K562 (cell line): ENCODE data around the gene SULT2B1. TPM values are rescaled to one million over a fixed set of nuclear protein-coding genes. Genes with fewer than 3 reads are reported as not detected.

ENCODE experiments used
- BCOR ChIP-seq: fragments of 450-650 bp; IDR thresholded peaks from 2 replicates; pipeline ENCODE4 v1.6.1; 2016
- CHD1 ChIP-seq: fragments of 200-600 bp; sonication (generic); IDR thresholded peaks from one replicate; pipeline ENCODE4 v1.6.1; 2012; ENCODE audit warnings: mild to moderate bottlenecking, moderate library complexity, low read length, inconsistent platforms
- CREB3L1 ChIP-seq: fragments of 450-650 bp; IDR thresholded peaks from 2 replicates; pipeline ENCODE4 v1.6.1; 2014; ENCODE audit warnings: low read depth, mild to moderate bottlenecking, moderate library complexity, borderline replicate concordance
- FOXK2 ChIP-seq, 2 experiments: fragments of 450-650 bp; IDR thresholded peaks in 1 of 2; conservative IDR thresholded peaks in 1 of 2; 2 replicates each; pipeline ENCODE4 v1.6.1; 2016; ENCODE audit warnings: low read depth in 2 of 2, mild to moderate bottlenecking in 1 of 2
- HCFC1 ChIP-seq: IDR thresholded peaks from 2 replicates; pipeline ENCODE4 v1.6.1; 2012; ENCODE audit warnings: low read depth, low read length, improper control_type of control experiment
- KDM1A ChIP-seq, 2 experiments: fragments of 450-650 bp; IDR thresholded peaks; 2 replicates each; pipeline ENCODE4 v1.6.1; 2016; ENCODE audit warnings: mild to moderate bottlenecking in 2 of 2
- NCOA1 ChIP-seq: fragments of 450-650 bp; IDR thresholded peaks from 2 replicates; pipeline ENCODE4 v1.6.1; 2016; ENCODE audit warnings: low read depth
- NR2C2 ChIP-seq, 2 experiments: fragments of 200-800 bp in 1 of 2; sonication (Bioruptor generic) in 1 of 2; sonication (generic) in 1 of 2; formaldehyde crosslinking in 1 of 2; IDR thresholded peaks; 2 replicates each; pipeline versions ENCODE4 v1.6.1 to v1.8.0; 2016 to 2022; ENCODE audit warnings: mild to moderate bottlenecking in 1 of 2, missing compliant biosample characterization in 1 of 2, missing genetic modification characterization in 1 of 2, missing genetic modification reagents in 1 of 2
- POLR2A ChIP-seq: fragments of 450-650 bp; conservative IDR thresholded peaks from 2 replicates; pipeline ENCODE4 v1.6.1; 2016
- POLR2AphosphoS5 ChIP-seq: IDR thresholded peaks from 2 replicates; pipeline ENCODE4 v1.6.1; 2011; ENCODE audit warnings: mild to moderate bottlenecking, low read depth, low read length, moderate library complexity; ENCODE audit not compliant: control insufficient read depth, insufficient read depth
- SMAD4 ChIP-seq: fragments of 250-450 bp; sonication (Bioruptor Pico); conservative IDR thresholded peaks from 2 replicates; pipeline ENCODE4 v1.8.0; 2021; ENCODE audit warnings: inconsistent platforms, mild to moderate bottlenecking, moderate library complexity
- SMARCA4 ChIP-seq: fragments of 450-650 bp; IDR thresholded peaks from 2 replicates; pipeline ENCODE4 v1.6.1; 2016
- SMARCE1 ChIP-seq: fragments of 450-650 bp; IDR thresholded peaks from 2 replicates; pipeline ENCODE4 v1.7.1; 2016; ENCODE audit warnings: mild to moderate bottlenecking
- SNIP1 ChIP-seq: fragments of 450-650 bp; IDR thresholded peaks from 2 replicates; pipeline ENCODE4 v1.7.1; 2017; ENCODE audit warnings: low read depth, mild to moderate bottlenecking
- TEAD1 ChIP-seq, 2 experiments: fragments of 450-650 bp in 1 of 2; sonication (generic) in 1 of 2; formaldehyde crosslinking; IDR thresholded peaks; 2 replicates each; pipeline versions ENCODE4 v1.4.0 to v1.8.0; 2020 to 2022; ENCODE audit warnings: mild to moderate bottlenecking in 2 of 2, missing genetic modification reagents in 1 of 2
- ZBTB40 ChIP-seq, 2 experiments: fragments of 450-650 bp in 1 of 2; sonication (generic) in 1 of 2; formaldehyde crosslinking in 1 of 2; IDR thresholded peaks; 2 replicates each; pipeline versions ENCODE4 v1.7.1 to v1.9.0; 2016 to 2022; ENCODE audit warnings: inconsistent platforms in 1 of 2, mild to moderate bottlenecking in 1 of 2, missing genetic modification reagents in 1 of 2
- ZEB2 ChIP-seq: fragments of 450-650 bp; IDR thresholded peaks from 2 replicates; pipeline ENCODE4 v1.6.1; 2016
- polyA plus RNA-seq, 8 experiments: library from polyadenylated mRNA; depleted of rRNA in 4 of 8; stranded (reverse) in 5 of 8; unstranded in 3 of 8; fragments of >200 nt; fragmentation: Nextera tagmentation in 2 of 8; fragmentation: Illumina TruSeq in 1 of 8; extraction: Ambion mirVana in 2 of 8; extraction: Trizol in 1 of 8; gene quantifications; 2 replicates each; pipeline versions ENCODE4 v1.2.1 to v1.2.3, GENCODE V29; 2011 to 2014; ENCODE audit warnings: inconsistent platforms in 1 of 8, missing spikeins in 1 of 8
- total RNA-seq, 7 experiments: library from RNA; depleted of rRNA in 6 of 7; stranded (reverse); fragments of >200 nt in 6 of 7; fragmentation: Illumina TruSeq in 2 of 7; extraction: Trizol in 2 of 7; gene quantifications; 2 replicates each; pipeline versions ENCODE4 v1.2.1 to v1.2.3, GENCODE V29; 2011 to 2021; ENCODE audit warnings: low replicate concordance in 1 of 7

The SULT2B1 gene
- total and polyA plus RNA-seq, 9 of the 15 experiments (the other 6 are each of a cell fraction or from before 2014, with no cell fraction given) = 0.09 to 0.62 (median 0.22) TPM; not detected in 2

- TF ChIP-seq ZBTB40 (IDR thresholded peaks at IDR 0.05) (peak; percentile 54; the same call in 1 of the 2 replicates), ZBTB40 (CRISPR knock-in tag; IDR thresholded peaks at IDR 0.05) (no peak), POLR2AphosphoS5 (0 out of 2 replicates have a peak, but pooled peaks have one; percentile 25), NCOA1 (0 out of 2 replicates have a peak, but pooled peaks have one; percentile 16), SMAD4 (CRISPR knock-in tag) (0 out of 2 replicates have a peak, but pooled peaks have one; percentile 29), NR2C2 (CRISPR knock-in tag; IDR thresholded peaks at IDR 0.05) (no peak), NR2C2 (tag; IDR thresholded peaks at IDR 0.05) (peak; percentile 68), POLR2A (peak; percentile 62; the same call in 1 of the 2 replicates), BCOR (no peak), KDM1A (IDR thresholded peaks at IDR 0.05) (peak in 1 of 2 experiments; percentile 54; a peak in 1 of 4 replicates), ZEB2 (peak; percentile 42; the same call in 1 of the 2 replicates), CREB3L1 (0 out of 2 replicates have a peak, but pooled peaks have one; percentile 25), TEAD1 (CRISPR knock-in tag; IDR thresholded peaks at IDR 0.05) (0 out of 4 replicates have a peak, but pooled peaks of 1 of the 2 experiments have one; percentile 28), FOXK2 (conservative IDR thresholded peaks at IDR 0.05 in 1 of 2, IDR thresholded peaks at IDR 0.05 in 1 of 2; ENCODE audit: low read depth in 2 of 2) (0 out of 4 replicates have a peak, but pooled peaks of 1 of the 2 experiments have one; percentile 24), HCFC1 (no peak), CHD1 (no peak), SMARCA4 (peak; percentile 67; the same call in 1 of the 2 replicates), SMARCE1 (peak; percentile 57; the same call in 1 of the 2 replicates), SNIP1 (no peak)
These were observed 87.8 kb downstream of the SULT2B1 start (continued) for GRCh38 chr19:48639483-48640375.
